CD14-positive monocyte (primary cell): ENCODE measurements around the gene PITRM1. TPM values are rescaled to one million over a fixed set of nuclear protein-coding genes. Genes with fewer than 3 reads are reported as not detected.

Experiments used
- DNase-seq, 3 donors: peaks; one replicate each; pipeline ENCODE4 v3.0.0-alpha.2; 2011 to 2022
- H2AFZ ChIP-seq: 2 replicates; pipeline ENCODE4 v1.6.0; 2012; ENCODE audit warnings: mild to moderate bottlenecking, low read depth, low read length, inconsistent platforms; ENCODE audit not compliant: insufficient read depth, poor library complexity, severe bottlenecking
- H3K27ac ChIP-seq, 2 donors: 1 replicate in 1 of 2; 2 replicates in 1 of 2; pipeline ENCODE4 v1.5.1; 2012 to 2013; ENCODE audit warnings: low read length in 2 of 2, control low read depth in 1 of 2, inconsistent platforms in 1 of 2, low read depth in 1 of 2, mild to moderate bottlenecking in 1 of 2
- H3K27me3 ChIP-seq, 2 donors: one replicate each; pipeline versions ENCODE4 v1.6.0 to v1.6.1; 2011 to 2013; ENCODE audit warnings: low read length in 2 of 2; ENCODE audit not compliant: control insufficient read depth in 2 of 2, insufficient read depth in 2 of 2
- H3K36me3 ChIP-seq, 2 donors: replicated peaks in 1 of 2; 1 replicate in 1 of 2; 2 replicates in 1 of 2; pipeline versions ENCODE4 v1.5.1 to v1.6.1; 2012 to 2013; ENCODE audit warnings: low read length in 2 of 2, control low read depth in 1 of 2, inconsistent platforms in 1 of 2, mild to moderate bottlenecking in 1 of 2; ENCODE audit not compliant: insufficient read depth in 2 of 2, control insufficient read depth in 1 of 2
- H3K4me1 ChIP-seq, 2 donors: 1 replicate in 1 of 2; 2 replicates in 1 of 2; pipeline versions ENCODE4 v1.5.1 to v1.6.1; 2012 to 2013; ENCODE audit warnings: low read length in 2 of 2, control low read depth in 1 of 2, inconsistent platforms in 1 of 2, mild to moderate bottlenecking in 1 of 2, moderate library complexity in 1 of 2; ENCODE audit not compliant: insufficient read depth in 2 of 2, control insufficient read depth in 1 of 2
- H3K4me2 ChIP-seq: replicated peaks from 2 replicates; pipeline ENCODE3; 2012; ENCODE audit warnings: low read length, moderate library complexity, mild to moderate bottlenecking; ENCODE audit not compliant: poor library complexity, severe bottlenecking; ENCODE audit errors: extremely low read depth
- H3K4me3 ChIP-seq, 3 experiments: fragments of 200-600 bp in 1 of 3; sonication (generic) in 1 of 3; replicated peaks in 1 of 3; 1 replicate in 2 of 3; 2 replicates in 1 of 3; pipeline ENCODE4 v1.5.1; 2011 to 2013; ENCODE audit warnings: low read length in 3 of 3, mild to moderate bottlenecking in 3 of 3, control low read depth in 2 of 3, low read depth in 2 of 3, inconsistent platforms in 1 of 3, moderate library complexity in 1 of 3
- H3K79me2 ChIP-seq: 2 replicates; pipeline ENCODE4 v1.6.0; 2012; ENCODE audit warnings: mild to moderate bottlenecking, control low read depth, inconsistent platforms, low read length, moderate library complexity; ENCODE audit not compliant: insufficient read depth
- H3K9ac ChIP-seq: 2 replicates; pipeline ENCODE4 v1.6.0; 2017; ENCODE audit warnings: low read length, mild to moderate bottlenecking; ENCODE audit not compliant: insufficient read depth, poor library complexity, severe bottlenecking
- H3K9me3 ChIP-seq, 2 donors: replicated peaks in 1 of 2; 1 replicate in 1 of 2; 2 replicates in 1 of 2; pipeline versions ENCODE4 v1.5.1 to v1.6.1; 2012 to 2013; ENCODE audit warnings: low read length in 2 of 2, control low read depth in 1 of 2; ENCODE audit not compliant: control insufficient read depth in 1 of 2, insufficient read depth in 1 of 2
- H4K20me1 ChIP-seq: 2 replicates; pipeline ENCODE4 v1.6.0; 2012; ENCODE audit warnings: mild to moderate bottlenecking, low read length, control low read depth, moderate library complexity; ENCODE audit not compliant: insufficient read depth
- H3K27ac Mint-ChIP-seq, 7 donors: one replicate each; pipeline ENCODE4 v1.8.0; 2020; ENCODE audit warnings: mild to moderate bottlenecking in 7 of 7, mixed read lengths in 7 of 7, moderate library complexity in 6 of 7, inconsistent platforms in 2 of 7
- H3K27me3 Mint-ChIP-seq, 3 donors: one replicate each; pipeline ENCODE4 v1.8.0; 2021 to 2022; ENCODE audit warnings: low read depth in 3 of 3, mild to moderate bottlenecking in 3 of 3, mixed read lengths in 3 of 3, moderate library complexity in 3 of 3, inconsistent platforms in 1 of 3
- H3K36me3 Mint-ChIP-seq, 2 donors: one replicate each; pipeline ENCODE4 v1.8.0; 2020; ENCODE audit warnings: mixed read lengths in 2 of 2, inconsistent platforms in 1 of 2, mild to moderate bottlenecking in 1 of 2
- H3K4me1 Mint-ChIP-seq: one replicate; pipeline ENCODE4 v1.8.0; 2020; ENCODE audit warnings: mild to moderate bottlenecking, mixed read lengths
- H3K4me3 Mint-ChIP-seq, 2 donors: one replicate each; pipeline ENCODE4 v1.8.0; 2020; ENCODE audit warnings: mild to moderate bottlenecking in 2 of 2, mixed read lengths in 2 of 2, moderate library complexity in 1 of 2
- H3K9me3 Mint-ChIP-seq, 7 donors: one replicate each; pipeline ENCODE4 v1.8.0; 2020 to 2022; ENCODE audit warnings: mixed read lengths in 7 of 7, mild to moderate bottlenecking in 6 of 7, moderate library complexity in 6 of 7, inconsistent platforms in 2 of 7
- CTCF ChIP-seq: fragments of 200-600 bp; IDR thresholded peaks from one replicate; pipeline ENCODE4 v1.8.0; 2022; ENCODE audit warnings: antibody characterized with exemption, mild to moderate bottlenecking
- WGBS: methylation state at CpG from one replicate; pipeline ENCODE4 v1.1.5; 2013; ENCODE audit warnings: missing lambda C conversion rate; ENCODE audit not compliant: insufficient coverage; 5-methylcytosine and 5-hydroxymethylcytosine counted together
- intact Hi-C, 2 donors: fragments of 100-400 bp; cut with micrococcal nuclease; formaldehyde crosslinking; loops; one replicate each; pipeline versions ENCODE4 v1.15.0 to v1.15.1; 2023
- polyA plus RNA-seq, 3 donors: library from polyadenylated mRNA; depleted of rRNA in 1 of 3; unstranded in 2 of 3; stranded (reverse) in 1 of 3; fragments of 300-500 nt in 2 of 3; fragments of >200 nt in 1 of 3; fragmentation: Illumina TruSeq in 2 of 3; gene quantifications; 1 replicate in 2 of 3; 2 replicates in 1 of 3; pipeline ENCODE4 v1.2.3, GENCODE V29; 2012 to 2021

The PITRM1 gene
- polyA plus RNA-seq, 3 donors: 15.3 to 45.7 (median 23.2) TPM

GRCh38 chr10:3139216-3139910 lies 33.2 kb downstream of the PITRM1 start:
- H3K4me1 ChIP-seq: no peaks in the 10 kb centered on the region
- H3K9me3 ChIP-seq: no peaks in the 10 kb centered on the region
- no peak overlapping the region for H3K27ac Mint-ChIP-seq
- no peak overlapping the region for H3K4me3 Mint-ChIP-seq
- no peaks in the 10 kb centered on the region for H4K20me1 ChIP-seq
- no peak for DNase-seq
- H3K4me1 Mint-ChIP-seq: no peaks in the 10 kb centered on the region
- no peak overlapping the region for H3K4me3 ChIP-seq
- H3K27ac ChIP-seq: no peak overlapping the region
- H3K9ac ChIP-seq: no peak overlapping the region
- H3K36me3 Mint-ChIP-seq: peaks cover 94 to 100% of the 10 kb centered on the region in 2 donors
- H3K9me3 Mint-ChIP-seq: peaks cover 0 to 2% (median 0%) of the 10 kb centered on the region in 7 donors
- TF ChIP-seq CTCF: no peak
- H3K27me3 ChIP-seq: no peaks in the 10 kb centered on the region
- peaks cover 0 to 2% (median 0%) of the 10 kb centered on the region in 3 donors for H3K27me3 Mint-ChIP-seq
- no peak overlapping the region for H2AFZ ChIP-seq
- no peak overlapping the region for H3K4me2 ChIP-seq
- H3K36me3 ChIP-seq: peaks cover 96 to 100% of the 10 kb centered on the region in 2 donors
- 83% methylated on average over 8 of the region's 10 CpGs for WGBS
- intact Hi-C loops: no loop called here
- H3K79me2 ChIP-seq: no peaks in the 10 kb centered on the region

- no peak overlapping the region for H3K4me3 Mint-ChIP-seq
- no peaks in the 10 kb centered on the region for H3K4me1 Mint-ChIP-seq
- Histone ChIP-seq H3K79me2 (no peaks in the 10 kb centered on the region), H2AFZ (no peak overlapping the region), H3K4me1 (no peaks in the 10 kb centered on the region), H4K20me1 (no peaks in the 10 kb centered on the region), H3K4me2 (no peak overlapping the region), H3K4me3 (no peak overlapping the region), H3K9me3 (no peaks in the 10 kb centered on the region), H3K27me3 (no peaks in the 10 kb centered on the region), H3K27ac (no peak overlapping the region), H3K9ac (no peak overlapping the region), H3K36me3 (peaks cover 92 to 100% of the 10 kb centered on the region in 2 donors)
- peak overlapping the region in 1 of 7 donors; percentile 63 for H3K27ac Mint-ChIP-seq
- H3K9me3 Mint-ChIP-seq: peaks cover 0 to 2% (median 0%) of the 10 kb centered on the region in 7 donors
- peaks cover 0 to 2% (median 0%) of the 10 kb centered on the region in 3 donors for H3K27me3 Mint-ChIP-seq
- WGBS: 97% methylated on average over 41 of the region's 41 CpGs
- intact Hi-C loops: no loop called here
- TF ChIP-seq CTCF: no peak
- no peak for DNase-seq
- peaks cover 92 to 99% of the 10 kb centered on the region in 2 donors for H3K36me3 Mint-ChIP-seq
These were observed 34.4 kb downstream of the PITRM1 start for GRCh38 chr10:3137958-3138726.
